WTC11 (cell line): ENCODE data around the gene TMEM98. TPM values are rescaled to one million over a fixed set of nuclear protein-coding genes. Genes with fewer than 3 reads are reported as not detected.

Experiments
- ATAC-seq: fragments of 200-7000 bp; cut with Tn5 transposase; 2 replicates; pipeline ENCODE4 v1.10.0; 2021; ENCODE audit warnings: mild to moderate bottlenecking, moderate library complexity
- CTCF ChIA-PET: fragments of 300-600 bp; sonication (Branson Sonifier 250); formaldehyde crosslinking; loops from one replicate; lab custom pipeline; 2021; ENCODE audit warnings: antibody characterized with exemption; lab: Charles Lee
- POLR2A ChIA-PET: fragments of 350-600 bp; sonication (Branson Sonifier 250); formaldehyde crosslinking; loops from one replicate; lab custom pipeline; 2021; ENCODE audit warnings: antibody characterized with exemption; lab: Charles Lee
- DNase-seq: peaks from one replicate; pipeline ENCODE4 v3.0.0; 2021; ENCODE audit warnings: low spot score
- H3K27ac Mint-ChIP-seq: 2 replicates; pipeline ENCODE4 v1.8.0; 2021; ENCODE audit warnings: mixed read lengths
- H3K27me3 Mint-ChIP-seq: 2 replicates; pipeline ENCODE4 v1.8.0; 2021; ENCODE audit warnings: low read depth, mild to moderate bottlenecking, moderate library complexity, mixed read lengths
- H3K36me3 Mint-ChIP-seq: 2 replicates; pipeline ENCODE4 v1.8.0; 2021; ENCODE audit warnings: mixed read lengths
- H3K4me1 Mint-ChIP-seq: 2 replicates; pipeline ENCODE4 v1.8.0; 2022; ENCODE audit warnings: mixed read lengths
- H3K4me3 Mint-ChIP-seq: 2 replicates; pipeline ENCODE4 v1.8.0; 2021; ENCODE audit warnings: mild to moderate bottlenecking, moderate library complexity, mixed read lengths
- H3K9me3 Mint-ChIP-seq: 2 replicates; pipeline ENCODE4 v1.8.0; 2021; ENCODE audit warnings: mixed read lengths
- CREB1 ChIP-seq: sonication (generic); formaldehyde crosslinking; IDR thresholded peaks from 2 replicates; pipeline ENCODE4 v1.8.0; 2023; ENCODE audit warnings: mild to moderate bottlenecking, missing genetic modification reagents
- ELF4 ChIP-seq: sonication (generic); formaldehyde crosslinking; IDR thresholded peaks from 2 replicates; pipeline ENCODE4 v1.8.1; 2022; ENCODE audit warnings: low read depth, mild to moderate bottlenecking, moderate library complexity, missing genetic modification reagents
- EMX1 ChIP-seq: fragments of 250-450 bp; sonication (Bioruptor Pico); IDR thresholded peaks from 2 replicates; pipeline ENCODE4 v1.8.0; 2021; ENCODE audit warnings: mild to moderate bottlenecking
- GABPB1 ChIP-seq: sonication (generic); formaldehyde crosslinking; IDR thresholded peaks from 2 replicates; pipeline ENCODE4 v1.8.1; 2023; ENCODE audit warnings: mild to moderate bottlenecking, missing genetic modification reagents
- KAT7 ChIP-seq: sonication (generic); formaldehyde crosslinking; IDR thresholded peaks from 2 replicates; pipeline ENCODE4 v1.8.1; 2023; ENCODE audit warnings: missing genetic modification reagents, mild to moderate bottlenecking, borderline replicate concordance
- SMAD3 ChIP-seq: sonication (generic); formaldehyde crosslinking; IDR thresholded peaks from 2 replicates; pipeline ENCODE4 v1.8.0; 2022; ENCODE audit warnings: missing genetic modification reagents, mild to moderate bottlenecking, borderline replicate concordance
- TCF7 ChIP-seq: sonication (generic); formaldehyde crosslinking; IDR thresholded peaks from 2 replicates; pipeline ENCODE4 v1.8.0; 2022; ENCODE audit warnings: mild to moderate bottlenecking, low read depth, missing genetic modification reagents, moderate library complexity
- TP53 ChIP-seq: sonication (generic); formaldehyde crosslinking; IDR thresholded peaks from 2 replicates; pipeline ENCODE4 v1.8.1; 2023; ENCODE audit warnings: mild to moderate bottlenecking, missing genetic modification reagents
- USF2 ChIP-seq: sonication (generic); formaldehyde crosslinking; IDR thresholded peaks from 2 replicates; pipeline ENCODE4 v1.8.1; 2023; ENCODE audit warnings: mild to moderate bottlenecking, missing genetic modification reagents, moderate library complexity
- ZNF219 ChIP-seq: sonication (generic); formaldehyde crosslinking; IDR thresholded peaks from 2 replicates; pipeline ENCODE4 v1.8.0; 2023; ENCODE audit warnings: missing genetic modification reagents, mild to moderate bottlenecking, borderline replicate concordance
- ZNF263 ChIP-seq: sonication (generic); formaldehyde crosslinking; IDR thresholded peaks from 2 replicates; pipeline ENCODE4 v1.8.1; 2022; ENCODE audit warnings: low read depth, mild to moderate bottlenecking, moderate library complexity, missing genetic modification reagents
- ZNF396 ChIP-seq: fragments of 250-450 bp; sonication (Bioruptor Pico); IDR thresholded peaks from 2 replicates; pipeline ENCODE4 v1.8.0; 2021; ENCODE audit warnings: mild to moderate bottlenecking, moderate library complexity, borderline replicate concordance
- ZNF425 ChIP-seq: fragments of 250-450 bp; sonication (Bioruptor Pico); conservative IDR thresholded peaks from 2 replicates; pipeline ENCODE4 v1.9.0; 2021; ENCODE audit warnings: mild to moderate bottlenecking
- ZNF671 ChIP-seq: fragments of 250-450 bp; sonication (Bioruptor Pico); IDR thresholded peaks from 2 replicates; pipeline ENCODE4 v1.8.0; 2021; ENCODE audit warnings: mild to moderate bottlenecking
- total RNA-seq: library from RNA; stranded (reverse); gene quantifications from 3 replicates; pipeline ENCODE4 v1.2.3, GENCODE V29; 2021
- TF ChIP-seq, protein P1 (sequence below): sonication (generic); formaldehyde crosslinking; IDR thresholded peaks from 2 replicates; pipeline ENCODE4 v1.8.0; 2023; ENCODE audit warnings: missing genetic modification reagents, mild to moderate bottlenecking, borderline replicate concordance
- TF ChIP-seq, protein P2 (sequence below): fragments of 200-600 bp; IDR thresholded peaks from 2 replicates; pipeline ENCODE4 v1.8.0; 2022; ENCODE audit warnings: antibody characterized with exemption
- TF ChIP-seq, protein P3 (sequence below): sonication (generic); formaldehyde crosslinking; IDR thresholded peaks from 2 replicates; pipeline ENCODE4 v1.8.1; 2023; ENCODE audit warnings: mild to moderate bottlenecking, missing genetic modification reagents, moderate library complexity

The TMEM98 gene
- total RNA-seq, 1 experiment from 2014 or later: 70.3 TPM

DNA sequence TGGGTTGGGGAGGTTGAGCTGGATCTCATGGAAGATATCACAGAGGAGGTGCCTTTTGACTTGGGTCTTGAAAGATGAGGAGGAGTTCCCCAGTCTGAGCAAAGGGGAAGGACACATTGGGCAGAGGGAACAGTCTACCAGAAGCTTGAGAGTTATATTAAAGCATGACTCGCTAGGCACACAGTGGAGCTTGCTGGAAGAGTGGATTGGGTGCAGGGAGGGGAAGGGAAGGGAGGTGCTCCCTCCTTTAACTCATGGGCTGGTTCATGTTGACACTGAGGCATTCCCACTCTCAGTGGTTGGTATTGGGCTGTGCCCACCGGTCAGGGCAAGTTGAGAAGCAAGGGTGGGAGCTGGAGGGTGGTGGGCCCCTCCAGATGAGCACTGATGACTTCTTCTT, 5.9 kb downstream of the TMEM98 start:
- POLR2A ChIA-PET: no interaction called here
- no peak for DNase-seq
- CTCF ChIA-PET: interaction anchor here (1.8 kb wide), 1 partner anchor 56 kb away, joined by 4 read pairs; no protein-coding TSS in a partner anchor
- no peaks in the 10 kb centered on the region for H3K9me3 Mint-ChIP-seq
- TF ChIP-seq USF2 (CRISPR knock-in tag): no peak
- TF ChIP-seq KAT7 (CRISPR knock-in tag): no peak
- no peak for TF ChIP-seq ELF4 (CRISPR knock-in tag)
- TF ChIP-seq, protein P1, sequence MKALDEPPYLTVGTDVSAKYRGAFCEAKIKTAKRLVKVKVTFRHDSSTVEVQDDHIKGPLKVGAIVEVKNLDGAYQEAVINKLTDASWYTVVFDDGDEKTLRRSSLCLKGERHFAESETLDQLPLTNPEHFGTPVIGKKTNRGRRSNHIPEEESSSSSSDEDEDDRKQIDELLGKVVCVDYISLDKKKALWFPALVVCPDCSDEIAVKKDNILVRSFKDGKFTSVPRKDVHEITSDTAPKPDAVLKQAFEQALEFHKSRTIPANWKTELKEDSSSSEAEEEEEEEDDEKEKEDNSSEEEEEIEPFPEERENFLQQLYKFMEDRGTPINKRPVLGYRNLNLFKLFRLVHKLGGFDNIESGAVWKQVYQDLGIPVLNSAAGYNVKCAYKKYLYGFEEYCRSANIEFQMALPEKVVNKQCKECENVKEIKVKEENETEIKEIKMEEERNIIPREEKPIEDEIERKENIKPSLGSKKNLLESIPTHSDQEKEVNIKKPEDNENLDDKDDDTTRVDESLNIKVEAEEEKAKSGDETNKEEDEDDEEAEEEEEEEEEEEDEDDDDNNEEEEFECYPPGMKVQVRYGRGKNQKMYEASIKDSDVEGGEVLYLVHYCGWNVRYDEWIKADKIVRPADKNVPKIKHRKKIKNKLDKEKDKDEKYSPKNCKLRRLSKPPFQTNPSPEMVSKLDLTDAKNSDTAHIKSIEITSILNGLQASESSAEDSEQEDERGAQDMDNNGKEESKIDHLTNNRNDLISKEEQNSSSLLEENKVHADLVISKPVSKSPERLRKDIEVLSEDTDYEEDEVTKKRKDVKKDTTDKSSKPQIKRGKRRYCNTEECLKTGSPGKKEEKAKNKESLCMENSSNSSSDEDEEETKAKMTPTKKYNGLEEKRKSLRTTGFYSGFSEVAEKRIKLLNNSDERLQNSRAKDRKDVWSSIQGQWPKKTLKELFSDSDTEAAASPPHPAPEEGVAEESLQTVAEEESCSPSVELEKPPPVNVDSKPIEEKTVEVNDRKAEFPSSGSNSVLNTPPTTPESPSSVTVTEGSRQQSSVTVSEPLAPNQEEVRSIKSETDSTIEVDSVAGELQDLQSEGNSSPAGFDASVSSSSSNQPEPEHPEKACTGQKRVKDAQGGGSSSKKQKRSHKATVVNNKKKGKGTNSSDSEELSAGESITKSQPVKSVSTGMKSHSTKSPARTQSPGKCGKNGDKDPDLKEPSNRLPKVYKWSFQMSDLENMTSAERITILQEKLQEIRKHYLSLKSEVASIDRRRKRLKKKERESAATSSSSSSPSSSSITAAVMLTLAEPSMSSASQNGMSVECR (CRISPR knock-in tag): no peak
- TF ChIP-seq, all 79 proteins: peak for 0
- ATAC-seq: no peak
- H3K4me1 Mint-ChIP-seq: peaks cover 29% of the 10 kb centered on the region
- H3K27me3 Mint-ChIP-seq: no peaks in the 10 kb centered on the region
- no peak overlapping the region for H3K27ac Mint-ChIP-seq
- H3K36me3 Mint-ChIP-seq: peaks cover 34% of the 10 kb centered on the region
- H3K4me3 Mint-ChIP-seq: no peak overlapping the region

- Mint-ChIP-seq H3K4me1 (peaks cover 22% of the 10 kb centered on the region), H3K36me3 (peaks cover 43% of the 10 kb centered on the region), H3K9me3 (no peaks in the 10 kb centered on the region), H3K4me3 (no peak overlapping the region), H3K27me3 (no peaks in the 10 kb centered on the region), H3K27ac (peak overlapping the region; percentile 63; the same call in 1 of the 2 replicates)
- no peak for ATAC-seq
- POLR2A ChIA-PET: no interaction called here
- DNase-seq: no peak
- TF ChIP-seq USF2 (CRISPR knock-in tag): no peak
- TF ChIP-seq ZNF219 (CRISPR knock-in tag): no peak
- no peak for TF ChIP-seq ZNF671
- TF ChIP-seq EMX1 (CRISPR knock-in tag): no peak
- no peak for TF ChIP-seq GABPB1 (CRISPR knock-in tag)
- TF ChIP-seq SMAD3 (CRISPR knock-in tag): no peak
- TF ChIP-seq CREB1: no peak
- TF ChIP-seq ZNF396 (CRISPR knock-in tag): no peak
- no peak for TF ChIP-seq ZNF263
- CTCF ChIA-PET: interaction anchor here (0.6 to 3.2 kb wide), 13 partner anchors 11 to 162 kb away, joined by 3 to 44 read pairs (median 7); partner anchors contain the start of gene MYO1D
These were observed 7.8 kb downstream of the TMEM98 start for GRCh38 chr17:32935726-32936125.

DNA sequence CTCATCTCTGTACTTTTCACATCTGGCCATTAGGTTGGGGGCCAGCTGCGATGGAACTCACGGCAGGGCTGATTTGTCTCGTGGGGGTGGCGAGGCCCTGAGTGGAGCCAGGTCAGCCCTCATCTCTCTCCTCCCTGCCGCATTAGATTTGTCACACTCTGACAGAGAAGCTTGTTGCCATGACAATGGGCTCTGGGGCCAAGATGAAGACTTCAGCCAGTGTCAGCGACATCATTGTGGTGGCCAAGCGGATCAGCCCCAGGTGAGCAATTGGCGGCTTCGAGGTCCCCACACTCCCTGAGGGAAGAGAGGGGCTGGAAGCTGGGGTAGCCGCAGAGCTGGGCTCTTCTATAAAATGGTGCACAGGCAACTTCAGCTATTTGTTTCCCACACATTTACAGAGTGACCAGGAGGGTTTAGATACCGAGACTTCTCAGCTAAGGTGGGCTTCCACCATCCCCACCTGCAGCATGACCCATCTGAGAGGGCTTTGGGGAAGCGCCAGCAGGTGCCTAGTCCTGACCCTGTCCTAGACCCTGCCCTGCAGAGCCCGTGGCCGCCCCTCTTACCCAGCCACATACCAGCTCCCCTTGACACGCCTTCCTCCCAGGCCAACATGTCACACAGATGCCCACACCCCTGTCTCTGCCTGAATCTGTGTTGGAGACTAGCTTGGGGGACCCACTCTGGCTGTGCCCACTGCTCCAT, 8.4 kb downstream of the TMEM98 start:
- no peak overlapping the region for H3K4me3 Mint-ChIP-seq
- DNase-seq (no peak), ATAC-seq (peak; percentile 40; the same call in 1 of the 2 replicates)
- no peaks in the 10 kb centered on the region for H3K9me3 Mint-ChIP-seq
- H3K36me3 Mint-ChIP-seq: peaks cover 49% of the 10 kb centered on the region
- H3K27me3 Mint-ChIP-seq: no peaks in the 10 kb centered on the region
- H3K4me1 Mint-ChIP-seq: peaks cover 22% of the 10 kb centered on the region
- POLR2A ChIA-PET: interaction anchor here (0.5 to 1.0 kb wide), 2 partner anchors 12 to 154 kb away, joined by 3 to 6 read pairs; no protein-coding TSS in a partner anchor
- CTCF ChIA-PET: interaction anchor here (0.5 to 3.2 kb wide), 30 partner anchors 8 to 453 kb away, joined by 3 to 44 read pairs (median 4); partner anchors contain the start of genes MYO1D and TMEM98
- peak overlapping the region; percentile 93 for H3K27ac Mint-ChIP-seq
- TF ChIP-seq, protein P2, sequence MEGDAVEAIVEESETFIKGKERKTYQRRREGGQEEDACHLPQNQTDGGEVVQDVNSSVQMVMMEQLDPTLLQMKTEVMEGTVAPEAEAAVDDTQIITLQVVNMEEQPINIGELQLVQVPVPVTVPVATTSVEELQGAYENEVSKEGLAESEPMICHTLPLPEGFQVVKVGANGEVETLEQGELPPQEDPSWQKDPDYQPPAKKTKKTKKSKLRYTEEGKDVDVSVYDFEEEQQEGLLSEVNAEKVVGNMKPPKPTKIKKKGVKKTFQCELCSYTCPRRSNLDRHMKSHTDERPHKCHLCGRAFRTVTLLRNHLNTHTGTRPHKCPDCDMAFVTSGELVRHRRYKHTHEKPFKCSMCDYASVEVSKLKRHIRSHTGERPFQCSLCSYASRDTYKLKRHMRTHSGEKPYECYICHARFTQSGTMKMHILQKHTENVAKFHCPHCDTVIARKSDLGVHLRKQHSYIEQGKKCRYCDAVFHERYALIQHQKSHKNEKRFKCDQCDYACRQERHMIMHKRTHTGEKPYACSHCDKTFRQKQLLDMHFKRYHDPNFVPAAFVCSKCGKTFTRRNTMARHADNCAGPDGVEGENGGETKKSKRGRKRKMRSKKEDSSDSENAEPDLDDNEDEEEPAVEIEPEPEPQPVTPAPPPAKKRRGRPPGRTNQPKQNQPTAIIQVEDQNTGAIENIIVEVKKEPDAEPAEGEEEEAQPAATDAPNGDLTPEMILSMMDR: no peak
- TF ChIP-seq ZNF425 (CRISPR knock-in tag) (no peak), ZNF671 (no peak), CREB1 (no peak), TCF7 (CRISPR knock-in tag) (no peak), TP53 (CRISPR knock-in tag) (no peak)
- TF ChIP-seq, protein P3, sequence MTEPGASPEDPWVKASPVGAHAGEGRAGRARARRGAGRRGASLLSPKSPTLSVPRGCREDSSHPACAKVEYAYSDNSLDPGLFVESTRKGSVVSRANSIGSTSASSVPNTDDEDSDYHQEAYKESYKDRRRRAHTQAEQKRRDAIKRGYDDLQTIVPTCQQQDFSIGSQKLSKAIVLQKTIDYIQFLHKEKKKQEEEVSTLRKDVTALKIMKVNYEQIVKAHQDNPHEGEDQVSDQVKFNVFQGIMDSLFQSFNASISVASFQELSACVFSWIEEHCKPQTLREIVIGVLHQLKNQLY: no peak
